HL-60 (cell line): ENCODE data around the gene NBEAL1.

Experiments
- DNase-seq, 2 experiments: peaks; one replicate each; pipeline ENCODE4 v3.0.0-alpha.2; 2010 to 2020; ENCODE audit warnings: low read depth in 1 of 2, low spot score in 1 of 2
- H3K27ac ChIP-seq: fragments of 250-450 bp; sonication (Bioruptor Pico); replicated peaks from 2 replicates; pipeline ENCODE4 v1.5.1; 2020; ENCODE audit warnings: mild to moderate bottlenecking, moderate library complexity
- H3K27me3 ChIP-seq: fragments of 250-450 bp; sonication (Bioruptor Pico); 2 replicates; pipeline ENCODE4 v1.5.1; 2021; ENCODE audit warnings: mild to moderate bottlenecking, moderate library complexity; ENCODE audit not compliant: insufficient read depth, poor library complexity, severe bottlenecking
- H3K4me3 ChIP-seq: replicated peaks from 2 replicates; pipeline ENCODE4 v1.5.1; 2011; ENCODE audit warnings: mild to moderate bottlenecking, control low read depth, low read length; ENCODE audit not compliant: insufficient read depth
- GABPA ChIP-seq: IDR thresholded peaks from 2 replicates; pipeline ENCODE4 v1.6.1; 2012; ENCODE audit warnings: low read depth
- POLR2AphosphoS5 ChIP-seq: IDR thresholded peaks from 2 replicates; pipeline ENCODE4 v1.6.1; 2012; ENCODE audit warnings: low read depth
- SPI1 ChIP-seq: IDR thresholded peaks from 2 replicates; pipeline ENCODE4 v1.6.1; 2012; ENCODE audit warnings: low read depth, mild to moderate bottlenecking, borderline replicate concordance
- TF ChIP-seq, protein P1 (sequence below): IDR thresholded peaks from one replicate; pipeline ENCODE4 v1.5.1; 2011; ENCODE audit warnings: low read length, control low read depth, inconsistent platforms; ENCODE audit not compliant: insufficient read depth
- TF ChIP-seq, protein P2 (sequence below): IDR thresholded peaks from 2 replicates; pipeline ENCODE4 v1.6.1; 2012; ENCODE audit warnings: low read depth; ENCODE audit not compliant: insufficient replicate concordance

The NBEAL1 gene

GRCh38 chr2:203042178-203042577, 27.5 kb downstream of the NBEAL1 start:
- no peak overlapping the region for H3K27ac ChIP-seq
- TF ChIP-seq, protein P1, sequence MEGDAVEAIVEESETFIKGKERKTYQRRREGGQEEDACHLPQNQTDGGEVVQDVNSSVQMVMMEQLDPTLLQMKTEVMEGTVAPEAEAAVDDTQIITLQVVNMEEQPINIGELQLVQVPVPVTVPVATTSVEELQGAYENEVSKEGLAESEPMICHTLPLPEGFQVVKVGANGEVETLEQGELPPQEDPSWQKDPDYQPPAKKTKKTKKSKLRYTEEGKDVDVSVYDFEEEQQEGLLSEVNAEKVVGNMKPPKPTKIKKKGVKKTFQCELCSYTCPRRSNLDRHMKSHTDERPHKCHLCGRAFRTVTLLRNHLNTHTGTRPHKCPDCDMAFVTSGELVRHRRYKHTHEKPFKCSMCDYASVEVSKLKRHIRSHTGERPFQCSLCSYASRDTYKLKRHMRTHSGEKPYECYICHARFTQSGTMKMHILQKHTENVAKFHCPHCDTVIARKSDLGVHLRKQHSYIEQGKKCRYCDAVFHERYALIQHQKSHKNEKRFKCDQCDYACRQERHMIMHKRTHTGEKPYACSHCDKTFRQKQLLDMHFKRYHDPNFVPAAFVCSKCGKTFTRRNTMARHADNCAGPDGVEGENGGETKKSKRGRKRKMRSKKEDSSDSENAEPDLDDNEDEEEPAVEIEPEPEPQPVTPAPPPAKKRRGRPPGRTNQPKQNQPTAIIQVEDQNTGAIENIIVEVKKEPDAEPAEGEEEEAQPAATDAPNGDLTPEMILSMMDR: no peak
- TF ChIP-seq GABPA (no peak), POLR2AphosphoS5 (no peak)
- TF ChIP-seq, protein P2, sequence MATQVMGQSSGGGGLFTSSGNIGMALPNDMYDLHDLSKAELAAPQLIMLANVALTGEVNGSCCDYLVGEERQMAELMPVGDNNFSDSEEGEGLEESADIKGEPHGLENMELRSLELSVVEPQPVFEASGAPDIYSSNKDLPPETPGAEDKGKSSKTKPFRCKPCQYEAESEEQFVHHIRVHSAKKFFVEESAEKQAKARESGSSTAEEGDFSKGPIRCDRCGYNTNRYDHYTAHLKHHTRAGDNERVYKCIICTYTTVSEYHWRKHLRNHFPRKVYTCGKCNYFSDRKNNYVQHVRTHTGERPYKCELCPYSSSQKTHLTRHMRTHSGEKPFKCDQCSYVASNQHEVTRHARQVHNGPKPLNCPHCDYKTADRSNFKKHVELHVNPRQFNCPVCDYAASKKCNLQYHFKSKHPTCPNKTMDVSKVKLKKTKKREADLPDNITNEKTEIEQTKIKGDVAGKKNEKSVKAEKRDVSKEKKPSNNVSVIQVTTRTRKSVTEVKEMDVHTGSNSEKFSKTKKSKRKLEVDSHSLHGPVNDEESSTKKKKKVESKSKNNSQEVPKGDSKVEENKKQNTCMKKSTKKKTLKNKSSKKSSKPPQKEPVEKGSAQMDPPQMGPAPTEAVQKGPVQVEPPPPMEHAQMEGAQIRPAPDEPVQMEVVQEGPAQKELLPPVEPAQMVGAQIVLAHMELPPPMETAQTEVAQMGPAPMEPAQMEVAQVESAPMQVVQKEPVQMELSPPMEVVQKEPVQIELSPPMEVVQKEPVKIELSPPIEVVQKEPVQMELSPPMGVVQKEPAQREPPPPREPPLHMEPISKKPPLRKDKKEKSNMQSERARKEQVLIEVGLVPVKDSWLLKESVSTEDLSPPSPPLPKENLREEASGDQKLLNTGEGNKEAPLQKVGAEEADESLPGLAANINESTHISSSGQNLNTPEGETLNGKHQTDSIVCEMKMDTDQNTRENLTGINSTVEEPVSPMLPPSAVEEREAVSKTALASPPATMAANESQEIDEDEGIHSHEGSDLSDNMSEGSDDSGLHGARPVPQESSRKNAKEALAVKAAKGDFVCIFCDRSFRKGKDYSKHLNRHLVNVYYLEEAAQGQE: no peak
- DNase-seq: no peak
- H3K27me3 ChIP-seq: no peaks in the 10 kb centered on the region
- H3K4me3 ChIP-seq: no peak overlapping the region

GRCh38 chr2:203043226-203043625, 28.6 kb downstream of the NBEAL1 start:
- no peaks in the 10 kb centered on the region for H3K27me3 ChIP-seq
- DNase-seq: no peak
- no peak overlapping the region for H3K4me3 ChIP-seq
- H3K27ac ChIP-seq: no peak overlapping the region
- TF ChIP-seq, protein P2: no peak
- TF ChIP-seq POLR2AphosphoS5 (no peak), GABPA (no peak), SPI1 (no peak)
- TF ChIP-seq, protein P1: no peak

DNA sequence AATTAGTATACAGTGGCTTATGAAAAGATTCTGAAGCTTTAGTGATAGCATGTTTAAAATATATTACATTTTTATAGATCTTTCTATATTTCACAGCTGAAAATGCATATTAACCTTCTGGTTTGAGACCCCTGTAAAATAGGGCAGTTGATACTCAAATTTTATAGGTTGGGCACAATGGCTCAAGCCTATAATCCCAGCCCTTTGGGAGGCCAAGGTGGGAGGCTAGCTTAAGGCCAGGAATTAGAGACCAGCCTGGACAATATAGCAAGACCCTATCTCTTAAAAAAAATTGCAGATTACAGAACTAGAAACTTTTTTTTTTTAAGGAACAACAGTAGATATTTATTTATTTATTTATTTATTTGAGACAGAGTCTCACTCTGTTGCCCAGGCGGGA, 31.2 kb downstream of the NBEAL1 start:
- Histone ChIP-seq H3K27me3 (no peaks in the 10 kb centered on the region), H3K4me3 (no peak overlapping the region), H3K27ac (no peak overlapping the region)
- DNase-seq: no peak
- TF ChIP-seq, protein P2: no peak
- TF ChIP-seq, protein P1: no peak
- no peak for TF ChIP-seq GABPA
- TF ChIP-seq SPI1: no peak
- no peak for TF ChIP-seq POLR2AphosphoS5
